Type B pancreatic cell (in vitro differentiated cells): ENCODE results near the gene SLC10A7. TPM values are rescaled to one million over a fixed set of nuclear protein-coding genes. Genes with fewer than 3 reads are reported as not detected.

Experiments used
- DNase-seq: peaks from one replicate; pipeline ENCODE4 v3.0.0; 2021; ENCODE audit warnings: mixed read lengths; ENCODE audit not compliant: unreplicated experiment; ENCODE audit errors: extremely low spot score
- H3K27ac Mint-ChIP-seq: 2 replicates; pipeline ENCODE4 v1.8.0; 2021; ENCODE audit warnings: mild to moderate bottlenecking, mixed read lengths
- H3K27me3 Mint-ChIP-seq: 2 replicates; pipeline ENCODE4 v1.8.0; 2021; ENCODE audit warnings: mixed read lengths
- H3K36me3 Mint-ChIP-seq: 2 replicates; pipeline ENCODE4 v1.8.0; 2021; ENCODE audit warnings: mixed read lengths
- H3K4me1 Mint-ChIP-seq: one replicate; pipeline ENCODE4 v1.8.0; 2021; ENCODE audit warnings: mixed read lengths; ENCODE audit not compliant: unreplicated experiment
- H3K4me3 Mint-ChIP-seq: 2 replicates; pipeline ENCODE4 v1.8.0; 2021; ENCODE audit warnings: mild to moderate bottlenecking, mixed read lengths
- H3K9me3 Mint-ChIP-seq: 2 replicates; pipeline ENCODE4 v1.8.0; 2021; ENCODE audit warnings: mixed read lengths
- CTCF ChIP-seq: fragments of 200-600 bp; sonication (generic); conservative IDR thresholded peaks from 2 replicates; pipeline ENCODE4 v1.5.0; 2021; ENCODE audit warnings: antibody characterized with exemption, mild to moderate bottlenecking
- total RNA-seq: library from RNA; stranded (reverse); gene quantifications from 2 replicates; pipeline ENCODE4 v1.2.1, GENCODE V29; 2021; ENCODE audit warnings: low replicate concordance

The SLC10A7 gene
- total RNA-seq, 1 donor from 2014 or later = 16.1 TPM

DNA sequence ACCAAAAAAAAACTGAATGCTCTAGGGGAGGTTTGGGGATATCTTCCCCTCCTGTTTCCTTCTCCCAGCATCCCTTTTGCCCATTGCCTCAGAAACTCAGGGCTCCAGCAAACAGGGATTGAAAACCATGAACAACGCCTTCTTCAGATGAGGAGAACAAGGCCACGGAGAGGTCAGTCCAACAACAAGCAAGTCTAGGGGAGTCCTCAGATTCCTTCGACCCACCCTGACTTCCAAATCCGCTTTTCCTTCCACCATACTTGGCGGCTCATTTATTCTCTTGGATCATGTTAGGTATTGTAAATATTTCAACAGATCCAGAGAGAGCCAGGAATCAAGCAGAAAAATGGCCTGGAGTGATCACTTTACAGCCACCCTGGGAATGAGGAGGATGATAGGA is 285.5 kb downstream of the SLC10A7 start:
- H3K9me3 Mint-ChIP-seq = peaks cover 7% of the 10 kb centered on the region
- no peak for TF ChIP-seq CTCF
- no peaks in the 10 kb centered on the region for H3K4me1 Mint-ChIP-seq

GRCh38 chr4:146235654-146236177 is 286.0 kb downstream of the SLC10A7 start:
- peaks cover 4% of the 10 kb centered on the region for H3K27me3 Mint-ChIP-seq
- H3K36me3 Mint-ChIP-seq = no peaks in the 10 kb centered on the region
- TF ChIP-seq CTCF = no peak
- H3K27ac Mint-ChIP-seq = no peak overlapping the region
- no peak for DNase-seq
- no peaks in the 10 kb centered on the region for H3K4me1 Mint-ChIP-seq
- H3K9me3 Mint-ChIP-seq = peaks cover 7% of the 10 kb centered on the region
- H3K4me3 Mint-ChIP-seq = no peak overlapping the region

More for the DNA sequence above, 285.5 kb downstream of the SLC10A7 start:
- Mint-ChIP-seq H3K36me3 (no peaks in the 10 kb centered on the region), H3K4me3 (no peak overlapping the region), H3K27me3 (peaks cover under 1% of the 10 kb centered on the region), H3K27ac (no peak overlapping the region)
- no peak for DNase-seq

- Mint-ChIP-seq H3K27ac (no peak overlapping the region), H3K36me3 (no peaks in the 10 kb centered on the region), H3K27me3 (peaks cover 12% of the 10 kb centered on the region), H3K4me1 (no peaks in the 10 kb centered on the region), H3K9me3 (peaks cover 7% of the 10 kb centered on the region), H3K4me3 (no peak overlapping the region)
- no peak for TF ChIP-seq CTCF
- no peak for DNase-seq
These were observed 289.5 kb downstream of the SLC10A7 start for GRCh38 chr4:146232131-146232722.

DNA sequence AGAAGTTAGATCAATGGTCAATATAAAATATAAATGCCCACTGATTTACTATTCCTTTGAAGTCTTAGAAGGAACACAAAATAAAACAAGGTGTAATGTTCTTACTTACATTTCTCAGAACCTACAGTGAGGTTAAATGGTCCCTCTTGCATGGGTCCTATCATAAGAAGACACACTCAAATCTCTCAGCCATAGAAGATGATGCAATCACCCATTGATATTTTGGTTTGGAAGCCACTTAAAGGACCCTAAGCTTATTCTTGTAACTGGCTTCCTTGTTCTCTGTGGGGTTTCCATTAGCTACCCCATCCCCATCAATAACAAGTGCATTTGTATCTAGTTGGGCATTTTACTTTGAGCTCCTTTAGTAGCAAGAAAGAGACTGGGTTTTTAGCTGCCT is 292.3 kb downstream of the SLC10A7 start:
- TF ChIP-seq CTCF = no peak
- DNase-seq = no peak
- no peaks in the 10 kb centered on the region for H3K4me1 Mint-ChIP-seq
- no peak overlapping the region for H3K27ac Mint-ChIP-seq
- no peaks in the 10 kb centered on the region for H3K36me3 Mint-ChIP-seq
- no peak overlapping the region for H3K4me3 Mint-ChIP-seq
- peaks cover 16% of the 10 kb centered on the region for H3K27me3 Mint-ChIP-seq
- H3K9me3 Mint-ChIP-seq = peaks cover 7% of the 10 kb centered on the region

- no peak for TF ChIP-seq CTCF
- no peak overlapping the region for H3K27ac Mint-ChIP-seq
- H3K27me3 Mint-ChIP-seq = peaks cover 10% of the 10 kb centered on the region
- H3K4me1 Mint-ChIP-seq = peaks cover 5% of the 10 kb centered on the region
- no peaks in the 10 kb centered on the region for H3K36me3 Mint-ChIP-seq
- H3K4me3 Mint-ChIP-seq = no peak overlapping the region
- no peaks in the 10 kb centered on the region for H3K9me3 Mint-ChIP-seq
- no peak for DNase-seq
These were observed 297.3 kb downstream of the SLC10A7 start for GRCh38 chr4:146224326-146224966.
